H1 (cell line): ENCODE measurements around the gene SYT17. TPM values are rescaled to one million over a fixed set of nuclear protein-coding genes. Genes with fewer than 3 reads are reported as not detected.

ENCODE experiments used
- CTCF ChIA-PET: fragments of 300-600 bp; sonication (Branson Sonifier 250); formaldehyde crosslinking; loops from one replicate; lab custom pipeline; 2021; ENCODE audit not compliant: partially characterized antibody; lab: Charles Lee
- POLR2A ChIA-PET: fragments of 300-600 bp; sonication (Branson Sonifier 250); formaldehyde crosslinking; loops from one replicate; lab custom pipeline; 2021; ENCODE audit warnings: inconsistent platforms; ENCODE audit not compliant: partially characterized antibody; lab: Charles Lee
- DNase-seq, 2 experiments: peaks; one replicate each; pipeline versions ENCODE4 v3.0.0 to v3.0.0-alpha.2; 2010 to 2022; ENCODE audit warnings: low spot score in 2 of 2, low read depth in 1 of 2, mixed read lengths in 1 of 2
- FAIRE-seq: peaks from 2 replicates; lab custom pipeline; 2011; peaks lifted over from hg19 to GRCh38; lab: Jason Lieb, UNC
- H2AFZ ChIP-seq: 2 replicates; pipeline ENCODE4 v1.8.1; 2012; ENCODE audit warnings: low read length, inconsistent platforms
- H2AK5ac ChIP-seq: 2 replicates; pipeline ENCODE4 v1.6.1; 2013; ENCODE audit warnings: low read depth, low read length
- H2BK120ac ChIP-seq: replicated peaks from 2 replicates; pipeline ENCODE3; 2013; ENCODE audit warnings: low read depth, low read length, inconsistent platforms
- H2BK12ac ChIP-seq: 2 replicates; pipeline ENCODE4 v1.6.1; 2013; ENCODE audit warnings: low read depth, low read length
- H2BK15ac ChIP-seq: 2 replicates; pipeline ENCODE4 v1.6.1; 2013; ENCODE audit warnings: low read length
- H2BK20ac ChIP-seq: 2 replicates; pipeline ENCODE4 v1.6.1; 2013; ENCODE audit warnings: low read length
- H2BK5ac ChIP-seq: 2 replicates; pipeline ENCODE4 v1.6.1; 2013; ENCODE audit warnings: low read depth, low read length
- H3K14ac ChIP-seq: 2 replicates; pipeline ENCODE4 v1.6.1; 2013; ENCODE audit warnings: inconsistent platforms; ENCODE audit not compliant: insufficient read length
- H3K18ac ChIP-seq: 2 replicates; pipeline ENCODE4 v1.6.1; 2013; ENCODE audit warnings: low read length; ENCODE audit errors: extremely low read depth
- H3K23ac ChIP-seq: 2 replicates; pipeline ENCODE4 v1.6.1; 2013; ENCODE audit warnings: inconsistent platforms; ENCODE audit not compliant: insufficient read length
- H3K23me2 ChIP-seq: 2 replicates; pipeline ENCODE4 v1.6.1; 2013; ENCODE audit warnings: low read depth, low read length
- H3K27ac ChIP-seq: 2 replicates; pipeline ENCODE4 v1.6.1; 2011; ENCODE audit warnings: low read depth, low read length, inconsistent platforms
- H3K27me3 ChIP-seq, 4 experiments: replicated peaks in 1 of 4; 1 replicate in 1 of 4; 2 replicates in 3 of 4; pipeline versions ENCODE4 v1.6.1 to v1.8.1; 2011 to 2013; ENCODE audit warnings: low read length in 3 of 4, mild to moderate bottlenecking in 3 of 4, inconsistent platforms in 2 of 4, mixed read lengths in 2 of 4, moderate library complexity in 1 of 4; ENCODE audit not compliant: control insufficient read depth in 3 of 4, insufficient read depth in 3 of 4; ENCODE audit errors: extremely low read depth in 1 of 4
- H3K36me3 ChIP-seq, 4 experiments: 2 replicates each; pipeline versions ENCODE4 v1.6.1 to v1.8.1; 2011 to 2013; ENCODE audit warnings: mild to moderate bottlenecking in 4 of 4, low read length in 3 of 4, moderate library complexity in 2 of 4, control low read depth in 1 of 4, inconsistent platforms in 1 of 4; ENCODE audit not compliant: insufficient read depth in 4 of 4, control insufficient read depth in 2 of 4
- H3K4ac ChIP-seq: replicated peaks from 2 replicates; pipeline ENCODE3; 2013; ENCODE audit warnings: low read length, low read depth, mixed read lengths, inconsistent platforms; ENCODE audit not compliant: insufficient read length
- H3K4me1 ChIP-seq, 4 experiments: replicated peaks in 1 of 4; 1 replicate in 1 of 4; 2 replicates in 3 of 4; pipeline versions ENCODE4 v1.6.1 to v1.8.1; 2011 to 2013; ENCODE audit warnings: low read length in 3 of 4, inconsistent platforms in 2 of 4, mixed read lengths in 1 of 4; ENCODE audit not compliant: insufficient read depth in 4 of 4, control insufficient read depth in 3 of 4
- H3K4me2 ChIP-seq, 2 experiments: 2 replicates each; pipeline versions ENCODE4 v1.6.1 to v1.8.1; 2011 to 2013; ENCODE audit warnings: low read depth in 2 of 2, low read length in 2 of 2, control low read depth in 1 of 2, inconsistent platforms in 1 of 2, mild to moderate bottlenecking in 1 of 2; ENCODE audit not compliant: insufficient read depth in 1 of 2
- H3K4me3 ChIP-seq, 4 experiments: fragments of 200-600, 300-600 bp in 1 of 4; sonication (generic), shearing (Covaris generic), sonication (Bioruptor Twin) in 1 of 4; 2 replicates each; pipeline versions ENCODE4 v1.5.1 to v1.8.1; 2011 to 2016; ENCODE audit warnings: low read length in 4 of 4, low read depth in 3 of 4, control low read depth in 2 of 4, inconsistent platforms in 2 of 4, mild to moderate bottlenecking in 2 of 4, mixed read lengths in 1 of 4, moderate library complexity in 1 of 4; ENCODE audit not compliant: insufficient read depth in 2 of 4; ENCODE audit errors: extremely low read depth in 1 of 4
- H3K56ac ChIP-seq: replicated peaks from 2 replicates; pipeline ENCODE3; 2013; ENCODE audit warnings: low read depth, mild to moderate bottlenecking, mixed read lengths, low read length, inconsistent platforms; ENCODE audit not compliant: insufficient read length
- H3K79me1 ChIP-seq: 2 replicates; pipeline ENCODE4 v1.6.1; 2013; ENCODE audit warnings: low read depth, low read length, control low read depth
- H3K79me2 ChIP-seq, 2 experiments: 2 replicates each; pipeline versions ENCODE4 v1.6.1 to v1.8.1; 2012 to 2013; ENCODE audit warnings: low read length in 2 of 2, mild to moderate bottlenecking in 2 of 2, inconsistent platforms in 1 of 2; ENCODE audit not compliant: insufficient read depth in 2 of 2, control insufficient read depth in 1 of 2
- H3K9ac ChIP-seq, 4 experiments: replicated peaks in 1 of 4; 1 replicate in 1 of 4; 2 replicates in 3 of 4; pipeline versions ENCODE4 v1.6.1 to v1.8.1; 2011 to 2013; ENCODE audit warnings: low read depth in 3 of 4, low read length in 3 of 4, control low read depth in 2 of 4, mild to moderate bottlenecking in 2 of 4, moderate library complexity in 2 of 4, inconsistent platforms in 1 of 4; ENCODE audit errors: extremely low read depth in 1 of 4
- H3K9me3 ChIP-seq, 2 experiments: 2 replicates each; pipeline versions ENCODE4 v1.6.1 to v1.8.1; 2012 to 2013; ENCODE audit warnings: mild to moderate bottlenecking in 2 of 2, moderate library complexity in 2 of 2, control low read depth in 1 of 2, inconsistent platforms in 1 of 2, low read depth in 1 of 2, low read length in 1 of 2, mixed read lengths in 1 of 2; ENCODE audit not compliant: insufficient read depth in 2 of 2
- H4K20me1 ChIP-seq, 2 experiments: replicated peaks in 1 of 2; 2 replicates each; pipeline versions ENCODE3 to v1.8.1; 2011 to 2013; ENCODE audit warnings: inconsistent platforms in 2 of 2, low read length in 2 of 2, mild to moderate bottlenecking in 1 of 2; ENCODE audit not compliant: insufficient read depth in 2 of 2, control insufficient read depth in 1 of 2
- H4K5ac ChIP-seq: 2 replicates; pipeline ENCODE4 v1.6.1; 2013; ENCODE audit warnings: low read length, low read depth, mixed read lengths, inconsistent platforms; ENCODE audit not compliant: insufficient read length
- H4K8ac ChIP-seq: 2 replicates; pipeline ENCODE4 v1.8.0; 2013; ENCODE audit warnings: mild to moderate bottlenecking, moderate library complexity, low read length, inconsistent platforms; ENCODE audit not compliant: insufficient read depth; ENCODE audit errors: extremely low read depth
- H4K91ac ChIP-seq: replicated peaks from 2 replicates; pipeline ENCODE3; 2013; ENCODE audit warnings: low read length, mixed read lengths, inconsistent platforms; ENCODE audit not compliant: insufficient read length
- ASH2L ChIP-seq: fragments of 200-600, 300-600 bp; sonication (generic); IDR thresholded peaks from one replicate; pipeline ENCODE4 v1.7.1; 2017; ENCODE audit warnings: low read length
- CTBP2 ChIP-seq: IDR thresholded peaks from 2 replicates; pipeline ENCODE4 v1.7.0; 2011; ENCODE audit warnings: borderline replicate concordance, mild to moderate bottlenecking, moderate library complexity, mixed read lengths, low read length; ENCODE audit not compliant: insufficient read depth, insufficient read length
- PHF8 ChIP-seq: fragments of 200-600 bp; sonication (generic); conservative IDR thresholded peaks from 2 replicates; pipeline ENCODE4 v1.7.1; 2012; ENCODE audit warnings: low read depth, mild to moderate bottlenecking, inconsistent platforms, low read length, moderate library complexity
- POLR2A ChIP-seq, 2 experiments: IDR thresholded peaks; 1 replicate in 1 of 2; 2 replicates in 1 of 2; pipeline ENCODE4 v1.6.1; 2011; ENCODE audit warnings: low read depth in 2 of 2, low read length in 2 of 2, mild to moderate bottlenecking in 2 of 2; ENCODE audit errors: control extremely low read depth in 1 of 2
- RAD21 ChIP-seq, 2 experiments: IDR thresholded peaks in 1 of 2; conservative IDR thresholded peaks in 1 of 2; 2 replicates each; pipeline ENCODE4 v1.6.1; 2011; ENCODE audit warnings: low read depth in 2 of 2, low read length in 2 of 2, improper control_type of control experiment in 1 of 2, inconsistent platforms in 1 of 2, mild to moderate bottlenecking in 1 of 2, moderate library complexity in 1 of 2
- SAP30 ChIP-seq: fragments of 300-600 bp; sonication (generic); IDR thresholded peaks from 2 replicates; pipeline ENCODE4 v1.7.1; 2012; ENCODE audit warnings: low read length, moderate library complexity, mild to moderate bottlenecking, inconsistent platforms; ENCODE audit not compliant: insufficient read depth, insufficient replicate concordance
- SIN3A ChIP-seq, 2 experiments: IDR thresholded peaks in 1 of 2; conservative IDR thresholded peaks in 1 of 2; 2 replicates each; pipeline ENCODE4 v1.6.1; 2011 to 2012; ENCODE audit warnings: low read length in 2 of 2, improper control_type of control experiment in 1 of 2, low read depth in 1 of 2, mild to moderate bottlenecking in 1 of 2
- SIRT6 ChIP-seq: IDR thresholded peaks from one replicate; pipeline ENCODE4 v1.7.1; 2012; ENCODE audit warnings: low read length, inconsistent platforms
- SP4 ChIP-seq: IDR thresholded peaks from 2 replicates; pipeline ENCODE4 v1.6.1; 2012; ENCODE audit warnings: low read length, inconsistent platforms
- SRF ChIP-seq: IDR thresholded peaks from 2 replicates; pipeline ENCODE4 v1.6.1; 2011; ENCODE audit warnings: mild to moderate bottlenecking, low read depth, low read length, moderate library complexity
- SUZ12 ChIP-seq: fragments of 200-600 bp; sonication (generic); IDR thresholded peaks from 2 replicates; pipeline ENCODE4 v1.6.1; 2012; ENCODE audit warnings: mild to moderate bottlenecking, inconsistent platforms, low read length, moderate library complexity, mixed read lengths
- TAF7 ChIP-seq: optimal IDR thresholded peaks from 2 replicates; pipeline ENCODE3; 2011; ENCODE audit warnings: low read depth, mild to moderate bottlenecking, inconsistent platforms, low read length, moderate library complexity, borderline replicate concordance
- YY1 ChIP-seq: IDR thresholded peaks from 2 replicates; pipeline ENCODE4 v1.6.1; 2011; ENCODE audit warnings: low read depth, mild to moderate bottlenecking, low read length
- ZNF274 ChIP-seq: IDR thresholded peaks from 2 replicates; pipeline ENCODE4 v1.7.0; 2012; ENCODE audit warnings: low read length, borderline replicate concordance; ENCODE audit errors: extremely low read depth
- WGBS, 2 experiments: shearing (Covaris generic) in 1 of 2; methylation state at CpG; one replicate each; pipeline versions ENCODE4 v1.1.6 to v1.1.7; 2013 to 2015; ENCODE audit warnings: low lambda C conversion rate in 2 of 2, mixed read lengths in 2 of 2, inconsistent platforms in 1 of 2, low coverage in 1 of 2, missing lambda C conversion rate in 1 of 2; ENCODE audit not compliant: insufficient replicate concordance in 2 of 2, insufficient coverage in 1 of 2, insufficient read length in 1 of 2; ENCODE audit errors: extremely low coverage in 1 of 2, missing lambda C conversion rate in 1 of 2; 5-methylcytosine and 5-hydroxymethylcytosine counted together
- polyA plus RNA-seq, 7 experiments: library from polyadenylated mRNA; depleted of rRNA in 3 of 7; stranded (reverse) in 5 of 7; unstranded in 2 of 7; fragments of >200 nt in 5 of 7; fragments of 200-250 nt in 2 of 7; gene quantifications; 1 replicate in 5 of 7; 2 replicates in 1 of 7; 4 replicates in 1 of 7; pipeline versions ENCODE4 v1.2.1 to v1.2.3, GENCODE V29; 2011 to 2013; ENCODE audit warnings: missing spikeins in 2 of 7, mixed read lengths in 2 of 7
- total RNA-seq: library from RNA; stranded (reverse); fragmentation: NEBNext Ultra II Directional; extraction: Animal tissue kit (Norgen Biotek cat#: 25700); gene quantifications from 2 replicates; pipeline ENCODE4 v1.2.1, GENCODE V29; 2021

Gene SYT17
- total and polyA plus RNA-seq, 2 of the 8 experiments (the other 6 are each of a cell fraction or from before 2014, with no cell fraction given) = 5.8 to 18.1 TPM

GRCh38 chr16:19231881-19232280, 63.8 kb downstream of the SYT17 start:
- H3K23ac ChIP-seq = no peak overlapping the region
- H3K27ac ChIP-seq = no peak overlapping the region
- no peak overlapping the region for H4K8ac ChIP-seq
- no peaks in the 10 kb centered on the region for H3K79me1 ChIP-seq
- H3K14ac ChIP-seq = no peak overlapping the region
- H3K9me3 ChIP-seq = peaks cover 4 to 16% of the 10 kb centered on the region in 2 experiments; a peak in 3 of 4 replicates
- no peaks in the 10 kb centered on the region for H3K79me2 ChIP-seq
- no peak overlapping the region; the same call in 1 of the 2 replicates for H2AK5ac ChIP-seq
- no peak overlapping the region for H3K4ac ChIP-seq
- no peaks in the 10 kb centered on the region; a peak in 1 of 8 replicates for H3K36me3 ChIP-seq
- no peak overlapping the region for H3K9ac ChIP-seq
- H2BK15ac ChIP-seq = no peak overlapping the region
- H3K23me2 ChIP-seq = no peaks in the 10 kb centered on the region
- H4K91ac ChIP-seq = no peak overlapping the region
- H3K27me3 ChIP-seq = no peaks in the 10 kb centered on the region
- no peak overlapping the region for H2AFZ ChIP-seq
- no peak overlapping the region for H2BK5ac ChIP-seq
- no peak overlapping the region for H2BK120ac ChIP-seq
- H3K4me2 ChIP-seq = no peak overlapping the region
- H2BK12ac ChIP-seq = no peak overlapping the region
- H3K4me3 ChIP-seq = no peak overlapping the region
- POLR2A ChIA-PET = no interaction called here
- no peak overlapping the region for H4K5ac ChIP-seq
- DNase-seq (no peak), FAIRE-seq (no peak)
- H3K56ac ChIP-seq = no peak overlapping the region
- CTCF ChIA-PET = interaction anchor here (0.8 to 1.6 kb wide), 2 partner anchors 9 to 25 kb away, joined by 3 to 12 read pairs; no protein-coding TSS in a partner anchor
- 82% methylated on average over 8 of the region's 8 CpGs; no CpG with 5 or more reads in 1 of the 2 experiments for WGBS, 2 experiments
- peaks cover 0 to 4% (median 0%) of the 10 kb centered on the region in 4 experiments; a peak in 3 of 7 replicates for H3K4me1 ChIP-seq
- H2BK20ac ChIP-seq = no peak overlapping the region
- no peaks in the 10 kb centered on the region for H4K20me1 ChIP-seq
- H3K18ac ChIP-seq = no peak overlapping the region
- TF ChIP-seq POLR2A (IDR thresholded peaks at IDR 0.05; ENCODE audit: control extremely low read depth in 1 of 2, low read depth in 2 of 2, low read length in 2 of 2) (no peak), SIN3A (conservative IDR thresholded peaks at IDR 0.05 in 1 of 2, IDR thresholded peaks at IDR 0.05 in 1 of 2; ENCODE audit: low read depth in 1 of 2, low read length in 2 of 2) (no peak), SP4 (no peak), ZNF274 (no peak), SUZ12 (no peak), SIRT6 (no peak), SRF (no peak), ASH2L (no peak), TAF7 (no peak), PHF8 (no peak), SAP30 (no peak), CTBP2 (no peak), RAD21 (IDR thresholded peaks at IDR 0.05 in 1 of 2, conservative IDR thresholded peaks at IDR 0.05 in 1 of 2; ENCODE audit: low read depth in 2 of 2, low read length in 2 of 2) (no peak), YY1 (no peak)
